IPS-18c (cell line): ENCODE data around the gene LONP1.
"Not testable (repeated sequence)": the region's sequence is repeated elsewhere in the genome, so short reads cannot be mapped to it uniquely, and the experiment has no call there.

Experiments
- H3K4me3 ChIP-seq: 2 replicates; pipeline ENCODE4 v1.7.0; 2013; ENCODE audit warnings: low read depth, mild to moderate bottlenecking, low read length, moderate library complexity; ENCODE audit not compliant: insufficient read depth
- H3K9me3 ChIP-seq: one replicate; pipeline ENCODE4 v1.6.1; 2013; ENCODE audit warnings: mild to moderate bottlenecking, low read length, moderate library complexity; ENCODE audit not compliant: control insufficient read depth, insufficient read depth

The LONP1 gene, protein sequence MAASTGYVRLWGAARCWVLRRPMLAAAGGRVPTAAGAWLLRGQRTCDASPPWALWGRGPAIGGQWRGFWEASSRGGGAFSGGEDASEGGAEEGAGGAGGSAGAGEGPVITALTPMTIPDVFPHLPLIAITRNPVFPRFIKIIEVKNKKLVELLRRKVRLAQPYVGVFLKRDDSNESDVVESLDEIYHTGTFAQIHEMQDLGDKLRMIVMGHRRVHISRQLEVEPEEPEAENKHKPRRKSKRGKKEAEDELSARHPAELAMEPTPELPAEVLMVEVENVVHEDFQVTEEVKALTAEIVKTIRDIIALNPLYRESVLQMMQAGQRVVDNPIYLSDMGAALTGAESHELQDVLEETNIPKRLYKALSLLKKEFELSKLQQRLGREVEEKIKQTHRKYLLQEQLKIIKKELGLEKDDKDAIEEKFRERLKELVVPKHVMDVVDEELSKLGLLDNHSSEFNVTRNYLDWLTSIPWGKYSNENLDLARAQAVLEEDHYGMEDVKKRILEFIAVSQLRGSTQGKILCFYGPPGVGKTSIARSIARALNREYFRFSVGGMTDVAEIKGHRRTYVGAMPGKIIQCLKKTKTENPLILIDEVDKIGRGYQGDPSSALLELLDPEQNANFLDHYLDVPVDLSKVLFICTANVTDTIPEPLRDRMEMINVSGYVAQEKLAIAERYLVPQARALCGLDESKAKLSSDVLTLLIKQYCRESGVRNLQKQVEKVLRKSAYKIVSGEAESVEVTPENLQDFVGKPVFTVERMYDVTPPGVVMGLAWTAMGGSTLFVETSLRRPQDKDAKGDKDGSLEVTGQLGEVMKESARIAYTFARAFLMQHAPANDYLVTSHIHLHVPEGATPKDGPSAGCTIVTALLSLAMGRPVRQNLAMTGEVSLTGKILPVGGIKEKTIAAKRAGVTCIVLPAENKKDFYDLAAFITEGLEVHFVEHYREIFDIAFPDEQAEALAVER

DNA sequence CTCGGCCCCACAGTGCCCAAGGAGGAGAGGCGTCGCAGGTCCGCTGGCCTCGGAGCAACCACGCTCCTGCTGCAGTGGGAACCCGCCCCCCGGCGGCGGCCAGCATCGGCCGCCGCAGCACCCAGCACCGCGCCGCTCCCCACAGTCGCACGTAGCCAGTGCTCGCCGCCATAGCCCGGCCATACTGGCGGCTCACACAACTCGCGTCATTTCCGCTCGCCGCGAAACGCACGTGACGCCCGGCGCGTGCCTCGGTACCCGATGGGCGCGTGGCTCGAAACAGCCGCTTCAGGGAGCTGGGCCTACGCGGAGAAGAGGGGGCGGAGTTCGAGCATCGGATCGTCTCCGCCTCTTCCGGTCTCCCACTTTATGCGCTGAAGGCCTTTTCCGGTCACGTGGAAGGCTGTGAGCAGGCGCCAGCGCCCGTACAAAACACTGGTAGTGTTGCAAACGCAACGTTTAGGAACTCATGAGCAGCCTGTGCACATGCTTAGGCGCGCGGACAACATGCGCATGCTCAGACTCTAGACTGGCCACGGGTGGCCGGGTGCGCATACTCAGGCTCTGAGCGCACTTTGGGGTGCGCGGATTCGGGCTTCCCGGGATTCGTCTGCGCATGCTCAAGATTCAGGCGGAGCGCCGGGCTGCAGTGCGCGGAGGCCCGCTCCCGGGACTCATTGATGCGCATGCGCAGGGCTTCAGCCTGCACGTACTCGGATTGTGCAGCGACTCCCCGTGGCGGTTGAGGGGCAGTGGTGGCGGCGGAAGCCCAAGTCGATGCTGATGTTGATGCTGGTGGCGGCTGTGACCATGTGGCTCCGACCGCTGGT lies at the start of gene LONP1, which contains the start of gene CATSPERD:
Gene LONP1, minus strand, starts transcription at position 186 of the 830 bp plus-strand sequence. Its CDS starts 14 bp downstream, at position 172.
Gene CATSPERD, plus strand, starts transcription at position 677 of the 830 bp plus-strand sequence. Its CDS starts 101 bp downstream, at position 778.
- Histone ChIP-seq H3K9me3 (no peaks in the 10 kb centered on the region), H3K4me3 (peak within 1 kb of the TSS; percentile 98)

DNA sequence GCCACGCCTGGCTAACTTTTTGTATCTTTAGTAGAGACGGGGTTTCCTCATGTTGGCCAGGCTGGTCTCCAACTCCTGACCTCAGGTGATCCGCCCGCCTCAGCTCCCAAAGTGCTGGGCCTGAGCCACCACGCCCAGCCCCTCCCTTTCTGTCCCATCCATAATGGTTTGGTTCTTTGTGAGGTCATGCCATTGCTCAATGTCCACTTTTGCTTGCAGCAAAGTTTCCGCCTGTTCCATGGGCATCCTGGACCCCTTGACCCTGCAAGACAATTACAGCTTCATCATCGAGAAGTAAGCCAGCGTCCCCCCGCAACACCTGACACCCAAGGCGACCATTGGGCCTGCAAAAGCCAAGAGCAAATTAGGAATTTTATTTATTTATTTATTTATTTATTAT lies 48.0 kb upstream of the LONP1 start:
- Histone ChIP-seq H3K4me3 (no peak overlapping the region), H3K9me3 (peaks cover 3% of the 10 kb centered on the region)

DNA sequence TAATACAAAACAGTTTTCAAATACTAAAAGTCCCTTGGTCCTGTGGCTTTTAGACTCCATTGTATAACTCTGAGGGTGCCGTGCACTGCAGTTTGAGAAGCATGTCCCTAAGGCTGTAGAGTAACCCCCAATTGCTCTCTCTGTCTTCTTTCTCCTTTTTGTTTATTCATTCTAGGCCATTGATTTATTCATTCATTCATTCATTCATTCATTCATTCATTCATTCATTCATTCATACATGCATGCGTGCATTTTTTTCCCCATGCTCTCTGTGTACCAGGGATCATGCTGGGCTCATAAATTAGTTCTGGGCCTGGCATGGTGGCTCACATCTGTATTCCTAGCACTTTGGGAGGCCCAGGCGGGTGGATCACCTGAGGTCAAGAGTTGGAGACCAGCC lies 45.3 kb upstream of the LONP1 start:
- no peak overlapping the region for H3K4me3 ChIP-seq
- peaks cover 3% of the 10 kb centered on the region for H3K9me3 ChIP-seq

DNA sequence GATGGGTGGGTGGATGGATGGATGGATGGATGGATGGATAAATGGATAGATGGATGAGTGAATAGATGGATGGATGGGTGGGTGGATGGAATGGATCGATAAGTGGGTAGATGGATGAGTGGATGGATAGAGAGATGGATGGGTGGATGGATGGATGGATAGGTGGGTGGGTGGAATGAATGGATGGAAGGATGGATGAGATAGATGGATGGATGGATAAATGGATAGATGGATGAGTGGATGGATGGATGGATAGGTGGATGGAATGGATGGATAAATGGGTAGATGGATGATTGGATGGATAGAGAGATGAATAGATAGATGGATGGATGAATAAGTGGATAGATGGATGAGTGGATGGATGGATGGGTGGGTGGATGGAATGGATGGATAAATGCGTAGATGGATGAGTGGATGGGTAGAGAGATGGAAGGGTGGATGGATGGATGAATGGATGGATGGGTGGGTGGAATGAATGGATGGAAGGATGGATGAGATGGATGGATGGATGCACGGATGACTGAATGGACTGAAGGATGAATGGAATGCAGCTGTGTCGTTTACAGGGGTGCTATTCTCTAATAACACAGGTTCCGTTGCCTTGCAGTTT lies 42.8 kb upstream of the LONP1 start:
- Histone ChIP-seq H3K9me3 (peaks cover 3% of the 10 kb centered on the region), H3K4me3 (no peak overlapping the region)

DNA sequence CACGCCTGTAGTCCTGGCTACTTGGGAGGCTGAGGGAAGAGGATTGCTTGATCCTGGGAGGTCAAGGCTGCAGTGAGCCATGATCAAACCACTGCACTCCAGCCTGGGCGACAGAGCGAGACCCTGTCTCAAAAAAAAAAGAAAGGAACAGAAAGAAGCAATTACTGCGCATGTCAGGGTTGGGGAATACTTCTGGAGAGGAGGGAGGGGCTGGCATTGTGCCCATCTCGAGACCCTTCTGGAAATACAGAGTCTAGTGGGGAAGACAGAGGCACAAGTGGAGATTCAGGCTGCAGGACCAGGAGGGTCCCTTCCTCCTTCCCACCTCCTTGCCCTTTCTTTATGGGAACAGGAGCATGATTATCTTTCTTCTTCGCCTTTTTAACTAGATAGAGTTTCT lies 33.8 kb upstream of the LONP1 start:
- Histone ChIP-seq H3K4me3 (no peak overlapping the region), H3K9me3 (no peaks in the 10 kb centered on the region)

DNA sequence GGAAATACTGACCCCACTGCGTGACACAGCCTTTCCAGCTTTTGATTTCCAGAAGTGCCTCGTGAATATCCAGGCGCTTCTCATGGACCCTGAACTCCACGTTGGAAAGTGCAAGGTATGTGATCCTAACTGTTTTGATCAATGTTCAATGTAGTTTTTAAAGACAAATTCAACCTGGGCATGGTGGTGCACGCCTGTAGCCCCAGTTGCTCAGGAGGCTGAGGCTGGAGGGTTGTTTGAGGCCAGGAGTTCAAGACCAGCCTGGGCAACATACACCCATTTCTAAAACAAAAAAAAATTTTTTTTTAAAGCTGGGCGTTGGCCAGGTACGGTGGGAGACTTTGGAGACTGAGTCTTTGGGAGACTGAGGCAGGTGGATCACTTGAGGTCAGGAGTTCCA lies 31.8 kb upstream of the LONP1 start:
- Histone ChIP-seq H3K4me3 (no peak overlapping the region), H3K9me3 (no peaks in the 10 kb centered on the region)

DNA sequence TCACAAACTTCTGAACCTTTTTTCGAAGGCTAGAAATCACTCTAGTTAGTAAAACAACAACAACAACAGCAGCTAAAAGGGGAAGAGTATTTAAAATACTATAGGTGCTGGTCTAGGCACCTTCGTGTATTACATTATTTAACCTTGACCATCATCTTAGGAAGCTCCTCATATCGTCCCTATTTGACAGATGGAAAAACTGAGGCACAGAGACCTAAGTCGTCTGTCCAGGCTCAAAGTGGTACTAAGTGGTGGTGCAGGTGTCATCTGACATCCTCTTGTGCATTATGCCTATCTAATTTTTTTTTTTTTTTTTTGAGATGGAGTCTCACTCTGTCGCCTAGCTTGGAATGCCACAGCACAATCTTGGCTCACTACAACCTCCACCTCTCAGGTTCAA lies 29.6 kb upstream of the LONP1 start:
- no peak overlapping the region for H3K4me3 ChIP-seq
- H3K9me3 ChIP-seq: no peaks in the 10 kb centered on the region

DNA sequence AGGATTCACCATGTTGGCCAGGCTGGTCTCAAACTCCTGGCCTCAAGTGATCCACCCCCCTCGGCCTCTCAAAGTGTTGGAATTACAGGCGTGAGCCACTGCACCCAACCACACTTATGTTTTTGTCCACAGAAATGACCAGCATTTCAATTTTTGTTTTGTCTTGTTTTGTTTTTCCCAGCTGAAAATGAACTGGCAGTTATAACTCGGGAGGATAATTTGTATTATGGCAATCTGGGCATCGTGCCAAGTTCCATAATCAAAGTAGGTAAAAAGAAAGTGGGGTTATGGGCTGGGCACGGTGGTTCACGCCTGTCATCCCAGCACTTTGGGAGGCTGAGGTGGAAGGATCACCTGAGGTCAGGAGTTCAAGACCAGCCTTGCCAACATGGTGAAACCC lies 29.0 kb upstream of the LONP1 start:
- not testable (repeated sequence) for H3K4me3 ChIP-seq, H3K9me3 ChIP-seq

DNA sequence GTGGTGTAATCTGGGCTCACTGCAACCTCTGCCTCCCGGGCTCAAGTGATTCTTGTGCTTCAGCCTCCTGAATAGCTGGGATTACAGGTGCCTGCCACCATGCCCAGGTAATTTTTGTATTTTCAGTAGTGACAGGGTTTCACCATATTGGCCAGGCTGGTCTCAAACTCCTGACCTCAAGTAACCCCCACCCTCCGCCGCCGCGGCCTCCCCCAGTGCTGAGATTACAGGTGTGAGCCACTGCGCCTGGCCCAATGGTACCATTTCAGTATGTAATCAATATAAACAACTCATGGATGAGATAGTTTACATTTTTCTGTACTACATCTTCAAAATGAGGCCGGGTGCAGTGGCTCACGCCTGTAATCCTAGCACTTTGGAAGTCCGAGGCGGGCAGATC lies 25.1 kb upstream of the LONP1 start:
- H3K9me3 ChIP-seq, H3K4me3 ChIP-seq: not testable (repeated sequence)

DNA sequence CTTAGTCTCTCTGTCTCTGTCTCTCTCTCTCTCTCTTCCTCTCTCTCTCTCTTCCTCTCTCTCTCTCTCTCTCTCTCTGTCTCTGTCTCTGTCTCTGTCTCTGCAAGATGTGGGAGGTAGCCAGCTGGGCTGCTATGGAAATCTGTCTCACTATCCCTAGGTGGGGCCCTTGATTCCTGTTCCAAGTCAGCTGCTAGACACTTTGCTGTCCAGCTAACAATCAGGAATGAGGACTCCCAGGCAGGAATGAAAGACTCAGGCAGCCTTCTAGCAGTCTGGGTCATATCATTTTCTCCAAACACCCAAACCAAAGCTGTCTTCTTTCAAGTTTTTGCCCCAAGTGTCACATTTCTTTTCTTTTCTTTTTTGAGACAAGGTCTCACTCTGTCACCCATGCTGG lies 23.7 kb upstream of the LONP1 start:
- H3K4me3 ChIP-seq: no peak overlapping the region

DNA sequence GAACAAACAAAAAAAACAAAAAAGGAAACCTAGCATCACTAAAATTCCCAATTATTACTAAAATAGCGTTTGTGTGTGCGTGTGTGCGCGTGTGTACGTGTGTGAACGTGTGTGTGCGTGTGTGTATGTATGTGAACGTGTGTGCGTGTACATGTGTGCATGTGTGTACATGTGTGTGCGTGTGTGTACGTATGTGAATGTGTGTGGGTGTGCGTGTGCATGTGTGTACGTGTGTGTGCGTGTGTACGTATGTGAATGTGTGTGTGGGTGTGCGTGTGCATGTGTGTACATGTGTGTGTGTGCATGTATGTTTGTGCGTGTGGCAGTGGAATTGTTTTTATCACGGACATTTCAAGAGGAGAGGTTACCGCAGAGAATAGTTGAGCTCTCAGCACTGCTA lies 22.1 kb upstream of the LONP1 start:
- Histone ChIP-seq H3K4me3 (no peak overlapping the region), H3K9me3 (no peaks in the 10 kb centered on the region)

More for the DNA sequence above, 23.7 kb upstream of the LONP1 start:
- no peaks in the 10 kb centered on the region for H3K9me3 ChIP-seq

DNA sequence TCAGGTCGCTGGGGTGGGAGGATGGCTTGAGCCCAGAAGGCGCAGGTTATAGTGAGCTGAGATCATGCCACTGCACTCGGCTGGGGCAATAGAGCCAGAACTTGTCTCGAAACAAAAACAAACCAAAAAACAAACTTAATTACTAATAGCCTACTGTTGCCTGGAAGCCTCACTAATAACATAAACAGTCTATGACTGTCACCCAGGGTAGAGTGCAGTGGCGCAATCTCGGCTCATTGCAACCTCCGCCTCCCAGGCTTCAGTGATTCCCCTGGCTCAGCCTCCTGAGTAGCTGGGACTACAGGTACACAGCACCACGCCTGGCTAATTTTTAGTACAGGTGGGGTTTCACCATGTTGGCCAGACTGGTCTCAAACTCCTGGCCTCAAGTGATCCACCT lies 18.5 kb upstream of the LONP1 start:
- no peaks in the 10 kb centered on the region for H3K9me3 ChIP-seq
- H3K4me3 ChIP-seq: no peak overlapping the region

DNA sequence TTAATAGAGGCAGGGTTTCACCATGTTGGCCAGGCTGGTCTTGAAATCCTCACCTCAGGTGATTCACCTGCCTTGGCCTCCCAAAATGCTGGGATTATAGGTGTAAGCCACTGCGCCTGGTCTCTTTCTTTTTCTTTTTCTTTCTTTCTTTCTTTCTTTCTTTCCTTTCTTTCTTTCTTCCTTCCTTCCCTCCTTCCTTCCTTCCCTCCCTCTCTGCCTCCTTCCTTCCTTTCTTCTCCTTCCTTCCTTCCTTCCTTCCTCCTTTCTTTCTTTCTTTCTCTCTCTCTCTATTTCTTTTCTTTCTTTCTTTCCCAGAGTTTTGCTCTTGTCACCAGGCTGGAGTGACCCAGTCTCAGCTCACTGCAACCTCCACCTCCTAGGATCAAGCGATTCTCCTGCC lies 13.2 kb upstream of the LONP1 start:
- not testable (repeated sequence) for H3K9me3 ChIP-seq

DNA sequence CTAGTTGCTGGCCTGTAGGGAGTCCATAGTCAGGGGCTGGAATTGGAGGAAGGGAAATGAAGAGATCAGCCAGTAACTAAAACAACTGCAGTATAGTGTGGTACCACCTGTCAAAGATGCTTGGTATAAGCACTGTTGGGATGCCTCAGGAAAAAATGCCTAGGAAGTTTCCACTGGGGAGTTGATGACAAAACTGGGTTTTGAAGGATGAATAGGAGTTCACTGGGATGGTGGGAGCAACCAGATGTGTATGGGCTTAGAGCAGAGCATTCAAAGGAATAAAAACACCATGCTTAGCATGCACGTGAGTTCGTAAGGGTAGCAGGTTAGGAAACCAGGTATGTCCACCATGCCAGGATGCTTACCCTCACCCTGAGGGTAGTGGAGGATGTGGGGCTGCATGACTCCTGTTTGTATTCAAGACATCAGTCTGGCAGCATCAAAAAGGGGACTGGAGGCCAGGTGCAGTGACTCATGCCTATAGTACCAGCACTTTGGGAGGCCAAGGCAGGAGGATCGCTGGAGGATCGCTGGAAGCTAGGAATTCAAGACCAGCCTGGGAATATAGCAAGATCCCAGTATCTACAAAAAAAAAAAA lies 7.6 kb upstream of the LONP1 start:
- H3K9me3 ChIP-seq: no peaks in the 10 kb centered on the region
- H3K4me3 ChIP-seq: no peak overlapping the region

More for the DNA sequence above, 13.2 kb upstream of the LONP1 start:
- not testable (repeated sequence) for H3K4me3 ChIP-seq

DNA sequence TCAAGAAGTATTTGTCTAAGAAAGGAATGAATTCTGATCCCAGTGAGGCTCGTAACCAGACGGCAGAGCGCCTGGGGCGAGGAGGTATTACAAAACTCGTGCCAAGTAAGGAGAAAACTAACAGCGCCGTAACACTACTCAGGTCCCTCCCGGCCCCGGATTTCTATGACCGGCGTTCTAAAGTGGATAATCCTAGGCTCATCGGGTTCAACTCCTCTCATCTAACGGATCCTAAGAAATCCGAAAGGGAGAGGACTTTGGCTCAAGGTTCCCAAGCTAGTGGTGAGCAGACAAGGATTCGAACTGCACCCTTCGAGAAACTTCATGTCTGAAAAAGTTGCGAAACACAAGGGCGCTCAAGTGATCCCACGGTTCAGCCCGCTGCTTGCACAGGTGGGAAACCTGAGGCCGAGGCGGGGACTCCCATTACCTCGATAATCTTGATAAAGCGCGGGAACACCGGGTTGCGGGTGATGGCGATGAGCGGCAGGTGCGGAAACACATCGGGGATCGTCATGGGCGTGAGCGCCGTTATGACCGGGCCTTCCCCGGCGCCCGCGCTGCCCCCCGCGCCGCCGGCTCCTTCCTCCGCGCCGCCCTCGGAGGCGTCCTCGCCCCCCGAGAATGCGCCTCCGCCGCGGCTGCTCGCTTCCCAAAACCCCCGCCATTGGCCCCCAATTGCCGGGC lies 529 bp downstream of the LONP1 start:
- no peaks in the 10 kb centered on the region for H3K9me3 ChIP-seq
- H3K4me3 ChIP-seq: peak overlapping the region; percentile 98
